IMR-90 (cell line): ENCODE results near the gene GJD2. TPM values are rescaled to one million over a fixed set of nuclear protein-coding genes. Genes with fewer than 3 reads are reported as not detected.
A peak's percentile ranks its signal among the peaks of the same experiment; 100 is the strongest.

Experiments used
- ATAC-seq: fragments of 200-7000 bp; cut with Tn5 transposase; 2 replicates; pipeline ENCODE4 v1.9.1; 2020; ENCODE audit warnings: low read depth, mild to moderate bottlenecking, moderate library complexity
- BruUV-seq: library from RNA; stranded (reverse); fragments of 400-500 nt; replicated peaks from 2 replicates; lab custom pipeline; 2021; lab: Mats Ljungman, UMichigan
- CTCF ChIA-PET: fragments of 300-600 bp; formaldehyde crosslinking; extraction: SDS; loops from one replicate; lab custom pipeline; 2021; ENCODE audit warnings: antibody characterized with exemption; lab: Yijun Ruan, JAX
- POLR2A ChIA-PET: fragments of 300-600 bp; sonication (Branson Sonifier 250); formaldehyde crosslinking; loops from one replicate; lab custom pipeline; 2022; ENCODE audit warnings: antibody characterized with exemption; ENCODE audit not compliant: unreplicated experiment; lab: Charles Lee
- DNase-seq: peaks from one replicate; pipeline ENCODE4 v3.0.0; 2013
- H2AFZ ChIP-seq: replicated peaks from 2 replicates; pipeline ENCODE3; 2013; ENCODE audit warnings: low read length, mild to moderate bottlenecking; ENCODE audit not compliant: poor library complexity
- H2AK5ac ChIP-seq: 2 replicates; pipeline ENCODE4 v1.6.1; 2013; ENCODE audit warnings: low read depth, low read length, inconsistent platforms
- H2AK9ac ChIP-seq: replicated peaks from 2 replicates; pipeline ENCODE3; 2013; ENCODE audit warnings: mild to moderate bottlenecking, low read depth, low read length, moderate library complexity; ENCODE audit not compliant: poor library complexity
- H2BK120ac ChIP-seq: 2 replicates; pipeline ENCODE4 v1.6.1; 2013; ENCODE audit warnings: low read depth, low read length, inconsistent platforms
- H2BK15ac ChIP-seq: 3 replicates; pipeline ENCODE4 v1.6.1; 2013; ENCODE audit warnings: low read depth, low read length, inconsistent platforms
- H2BK20ac ChIP-seq: 2 replicates; pipeline ENCODE4 v1.6.1; 2013; ENCODE audit warnings: low read depth, mild to moderate bottlenecking, inconsistent platforms, low read length, moderate library complexity
- H2BK5ac ChIP-seq: 2 replicates; pipeline ENCODE4 v1.6.1; 2013; ENCODE audit warnings: mild to moderate bottlenecking, low read depth, low read length, inconsistent platforms; ENCODE audit not compliant: poor library complexity, severe bottlenecking
- H3K14ac ChIP-seq: replicated peaks from 2 replicates; pipeline ENCODE4 v1.6.1; 2013; ENCODE audit warnings: low read depth, low read length, inconsistent platforms
- H3K18ac ChIP-seq: 2 replicates; pipeline ENCODE4 v1.6.1; 2013; ENCODE audit warnings: low read depth, low read length, control low read depth
- H3K23ac ChIP-seq: 2 replicates; pipeline ENCODE4 v1.6.1; 2013; ENCODE audit warnings: low read depth, low read length, inconsistent platforms
- H3K27ac ChIP-seq: 2 replicates; pipeline ENCODE4 v1.5.1; 2013; ENCODE audit warnings: mild to moderate bottlenecking, control low read depth, low read length; ENCODE audit not compliant: insufficient read depth
- H3K27me3 ChIP-seq: 2 replicates; pipeline ENCODE4 v1.6.1; 2013; ENCODE audit warnings: low read length; ENCODE audit not compliant: control insufficient read depth, insufficient read depth
- H3K36me3 ChIP-seq: 2 replicates; pipeline ENCODE4 v1.6.1; 2013; ENCODE audit warnings: low read length, mixed read lengths; ENCODE audit not compliant: control insufficient read depth, insufficient read depth
- H3K4ac ChIP-seq: 2 replicates; pipeline ENCODE4 v1.6.1; 2013; ENCODE audit warnings: low read depth, low read length, inconsistent platforms
- H3K4me1 ChIP-seq: 2 replicates; pipeline ENCODE4 v1.6.1; 2013; ENCODE audit warnings: low read length, mixed read lengths; ENCODE audit not compliant: control insufficient read depth, insufficient read depth
- H3K4me2 ChIP-seq: 2 replicates; pipeline ENCODE4 v1.6.1; 2013; ENCODE audit warnings: low read depth, mild to moderate bottlenecking, control low read depth, low read length, moderate library complexity
- H3K4me3 ChIP-seq: 2 replicates; pipeline ENCODE4 v1.5.1; 2013; ENCODE audit warnings: low read depth, mild to moderate bottlenecking, control low read depth, low read length, moderate library complexity; ENCODE audit not compliant: insufficient read depth
- H3K56ac ChIP-seq: 2 replicates; pipeline ENCODE4 v1.6.1; 2013; ENCODE audit warnings: low read length, inconsistent platforms; ENCODE audit not compliant: insufficient read depth; ENCODE audit errors: extremely low read depth
- H3K79me1 ChIP-seq, 2 experiments: 2 replicates each; pipeline ENCODE4 v1.6.1; 2013; ENCODE audit warnings: low read length in 2 of 2, inconsistent platforms in 1 of 2, low read depth in 1 of 2
- H3K9ac ChIP-seq: 2 replicates; pipeline ENCODE4 v1.6.1; 2013; ENCODE audit warnings: low read depth, low read length, control low read depth
- H3K9me1 ChIP-seq: 2 replicates; pipeline ENCODE4 v1.6.1; 2013; ENCODE audit warnings: low read length, inconsistent platforms; ENCODE audit not compliant: insufficient read depth
- H3K9me3 ChIP-seq: 2 replicates; pipeline ENCODE4 v1.6.1; 2013; ENCODE audit warnings: low read length; ENCODE audit not compliant: control insufficient read depth, insufficient read depth
- H4K20me1 ChIP-seq: 2 replicates; pipeline ENCODE4 v1.6.1; 2013; ENCODE audit warnings: low read length, inconsistent platforms; ENCODE audit not compliant: insufficient read depth
- H4K5ac ChIP-seq: 2 replicates; pipeline ENCODE4 v1.6.1; 2013; ENCODE audit warnings: mild to moderate bottlenecking, low read depth, low read length, control low read depth
- H4K8ac ChIP-seq, 2 experiments: 2 replicates each; pipeline ENCODE4 v1.6.1; 2013; ENCODE audit warnings: low read depth in 2 of 2, low read length in 2 of 2, control low read depth in 1 of 2, inconsistent platforms in 1 of 2
- H4K91ac ChIP-seq: 2 replicates; pipeline ENCODE4 v1.6.1; 2013; ENCODE audit warnings: low read depth, low read length, inconsistent platforms; ENCODE audit not compliant: insufficient read depth
- CEBPB ChIP-seq: IDR thresholded peaks from 2 replicates; pipeline ENCODE4 v1.6.1; 2012; ENCODE audit warnings: low read depth, low read length, improper control_type of control experiment
- RAD21 ChIP-seq: IDR thresholded peaks from 2 replicates; pipeline ENCODE4 v1.6.1; 2012; ENCODE audit warnings: low read length, improper control_type of control experiment
- WGBS, 2 experiments: methylation state at CpG; one replicate each; pipeline versions ENCODE4 v1.1.5 to v1.1.7; 2013; ENCODE audit warnings: missing lambda C conversion rate in 2 of 2; ENCODE audit not compliant: insufficient read length in 1 of 2; ENCODE audit errors: extremely low coverage in 2 of 2; 5-methylcytosine and 5-hydroxymethylcytosine counted together
- dilution Hi-C: fragments of 300-500 bp; cut with HindIII; formaldehyde crosslinking; loops from one replicate; pipeline ENCODE4 v1.14.3; 2018; ENCODE audit warnings: low sequenced_read_pairs; ENCODE audit not compliant: unreplicated experiment
- in situ Hi-C: fragments of 300-500 bp; cut with MboI; formaldehyde crosslinking; loops from 3 replicates; pipeline ENCODE4 v1.14.3; 2019; ENCODE audit warnings: low sequenced_read_pairs, inconsistent platforms, mixed read lengths
- intact Hi-C: fragments of 100-400 bp; cut with micrococcal nuclease; formaldehyde crosslinking; loops from 2 replicates; pipeline ENCODE4 v1.10.0; 2022
- polyA plus RNA-seq, 3 experiments: library from polyadenylated mRNA; depleted of rRNA; stranded (reverse); fragments of >200 nt; gene quantifications; 2 replicates each; pipeline ENCODE4 v1.2.3, GENCODE V29; 2012; ENCODE audit warnings: low replicate concordance in 1 of 3
- total RNA-seq: library from RNA; depleted of rRNA; stranded (reverse); fragments of >200 nt; gene quantifications from 2 replicates; pipeline ENCODE4 v1.2.3, GENCODE V29; 2012

GJD2 gene
- total and polyA plus RNA-seq, 2 of the 4 experiments (the other 2 are of a cell fraction), result not detected

GRCh38 chr15:34726406-34727100, 28.2 kb downstream of the GJD2 start:
- no peak overlapping the region for H2AK9ac ChIP-seq

More at GRCh38 chr15:34726406-34727100, 28.2 kb downstream of the GJD2 start:
- Histone ChIP-seq H3K79me1 (no peaks in the 10 kb centered on the region), H3K56ac (peak overlapping the region; percentile 36; the same call in 1 of the 2 replicates), H3K36me3 (no peaks in the 10 kb centered on the region), H2BK20ac (peak overlapping the region; percentile 79), H4K8ac (peak overlapping the region; percentile 42 to 45; a peak in 2 of 4 replicates), H2BK120ac (peak overlapping the region; percentile 71), H3K14ac (no peak overlapping the region), H2BK15ac (peak overlapping the region; percentile 60; the same call in 1 of the 3 replicates), H3K23ac (no peak overlapping the region), H3K4me3 (no peak overlapping the region), H3K9ac (no peak overlapping the region), H2AK5ac (no peak overlapping the region), H2BK5ac (peak overlapping the region; percentile 73), H3K4me2 (peak overlapping the region; percentile 8; the same call in 1 of the 2 replicates), H4K91ac (peak overlapping the region; percentile 38; the same call in 1 of the 2 replicates), H3K9me1 (no peaks in the 10 kb centered on the region), H2AFZ (no peak overlapping the region), H4K5ac (no peak overlapping the region), H3K27me3 (no peaks in the 10 kb centered on the region), H3K9me3 (no peaks in the 10 kb centered on the region), H3K27ac (no peak overlapping the region), H3K4ac (peak overlapping the region; percentile 58), H4K20me1 (no peaks in the 10 kb centered on the region), H3K4me1 (peaks cover 11% of the 10 kb centered on the region; the same call in 1 of the 2 replicates), H3K18ac (peak overlapping the region; percentile 39; the same call in 1 of the 2 replicates)
- no CpG with 5 or more reads among the region's 2 CpGs for WGBS, 2 experiments
- no TSS peak for BruUV-seq
- dilution Hi-C loops (no loop called here), intact Hi-C loops (loop anchor here (5.0 kb wide), 1 partner anchor 86 kb away; no protein-coding TSS in a partner anchor), in situ Hi-C loops (no loop called here)
- ATAC-seq (peak; percentile 59), DNase-seq (peak; percentile 41)
- no peak for TF ChIP-seq RAD21
- peak; percentile 35; the same call in 1 of the 2 replicates for TF ChIP-seq CEBPB
- ChIA-PET POLR2A (no interaction called here), CTCF (no interaction called here)
